ENCODE data around the gene KLF16. TPM values are rescaled to one million over a fixed set of nuclear protein-coding genes. Genes with fewer than 3 reads are reported as not detected.

The KLF16 gene
- total and polyA plus RNA-seq, 2 donors from 2014 or later, result 10.4 to 22.2 TPM

DNA sequence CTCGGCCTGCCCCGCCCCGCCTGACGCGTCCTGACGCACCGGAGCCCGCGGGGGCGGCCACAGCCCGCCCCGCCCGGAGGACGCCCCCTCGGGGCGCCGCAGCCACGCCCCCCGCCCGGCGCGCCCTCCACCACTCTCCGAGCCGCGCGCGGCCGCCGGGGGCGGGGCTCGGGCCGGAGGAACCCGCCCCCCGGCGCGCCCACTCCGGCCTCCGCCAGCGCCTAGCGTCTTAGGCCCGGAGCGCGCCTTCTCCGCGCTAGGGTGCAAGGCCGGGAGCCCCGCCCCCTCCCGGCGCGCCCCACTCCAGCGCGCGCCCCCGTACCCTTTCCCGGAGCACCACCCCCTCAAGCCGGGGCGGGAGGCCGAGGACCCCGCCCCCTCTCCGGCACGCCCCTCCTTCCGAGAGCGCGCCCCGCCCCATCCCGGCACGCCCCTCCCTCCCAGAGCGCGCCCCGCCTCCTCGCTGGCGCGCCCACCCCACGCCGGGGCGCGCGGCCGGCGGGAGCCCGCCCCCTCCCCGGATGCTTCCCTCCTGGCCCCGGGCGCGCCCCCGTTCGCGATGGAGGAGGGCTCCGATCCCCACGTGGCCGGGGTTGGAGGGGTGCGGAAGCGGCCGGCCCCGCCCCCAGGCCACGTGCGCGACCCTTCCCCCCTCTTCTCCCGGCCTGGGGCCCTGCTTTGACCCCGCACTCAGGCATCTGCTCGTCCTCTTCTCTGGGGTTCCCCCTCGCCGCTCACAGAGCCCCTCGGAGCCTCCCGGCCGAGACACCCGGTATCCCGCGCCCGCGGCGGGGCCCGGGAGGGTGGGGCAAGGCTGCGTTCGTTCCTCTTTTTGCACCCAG lies 480 bp upstream of the KLF16 start:
- FAIRE-seq, result no peak
- TF ChIP-seq, protein P1, sequence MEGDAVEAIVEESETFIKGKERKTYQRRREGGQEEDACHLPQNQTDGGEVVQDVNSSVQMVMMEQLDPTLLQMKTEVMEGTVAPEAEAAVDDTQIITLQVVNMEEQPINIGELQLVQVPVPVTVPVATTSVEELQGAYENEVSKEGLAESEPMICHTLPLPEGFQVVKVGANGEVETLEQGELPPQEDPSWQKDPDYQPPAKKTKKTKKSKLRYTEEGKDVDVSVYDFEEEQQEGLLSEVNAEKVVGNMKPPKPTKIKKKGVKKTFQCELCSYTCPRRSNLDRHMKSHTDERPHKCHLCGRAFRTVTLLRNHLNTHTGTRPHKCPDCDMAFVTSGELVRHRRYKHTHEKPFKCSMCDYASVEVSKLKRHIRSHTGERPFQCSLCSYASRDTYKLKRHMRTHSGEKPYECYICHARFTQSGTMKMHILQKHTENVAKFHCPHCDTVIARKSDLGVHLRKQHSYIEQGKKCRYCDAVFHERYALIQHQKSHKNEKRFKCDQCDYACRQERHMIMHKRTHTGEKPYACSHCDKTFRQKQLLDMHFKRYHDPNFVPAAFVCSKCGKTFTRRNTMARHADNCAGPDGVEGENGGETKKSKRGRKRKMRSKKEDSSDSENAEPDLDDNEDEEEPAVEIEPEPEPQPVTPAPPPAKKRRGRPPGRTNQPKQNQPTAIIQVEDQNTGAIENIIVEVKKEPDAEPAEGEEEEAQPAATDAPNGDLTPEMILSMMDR (IDR thresholded peaks at IDR 0.05; ENCODE audit: borderline replicate concordance, extremely low read depth, insufficient read depth), result no peak

DNA sequence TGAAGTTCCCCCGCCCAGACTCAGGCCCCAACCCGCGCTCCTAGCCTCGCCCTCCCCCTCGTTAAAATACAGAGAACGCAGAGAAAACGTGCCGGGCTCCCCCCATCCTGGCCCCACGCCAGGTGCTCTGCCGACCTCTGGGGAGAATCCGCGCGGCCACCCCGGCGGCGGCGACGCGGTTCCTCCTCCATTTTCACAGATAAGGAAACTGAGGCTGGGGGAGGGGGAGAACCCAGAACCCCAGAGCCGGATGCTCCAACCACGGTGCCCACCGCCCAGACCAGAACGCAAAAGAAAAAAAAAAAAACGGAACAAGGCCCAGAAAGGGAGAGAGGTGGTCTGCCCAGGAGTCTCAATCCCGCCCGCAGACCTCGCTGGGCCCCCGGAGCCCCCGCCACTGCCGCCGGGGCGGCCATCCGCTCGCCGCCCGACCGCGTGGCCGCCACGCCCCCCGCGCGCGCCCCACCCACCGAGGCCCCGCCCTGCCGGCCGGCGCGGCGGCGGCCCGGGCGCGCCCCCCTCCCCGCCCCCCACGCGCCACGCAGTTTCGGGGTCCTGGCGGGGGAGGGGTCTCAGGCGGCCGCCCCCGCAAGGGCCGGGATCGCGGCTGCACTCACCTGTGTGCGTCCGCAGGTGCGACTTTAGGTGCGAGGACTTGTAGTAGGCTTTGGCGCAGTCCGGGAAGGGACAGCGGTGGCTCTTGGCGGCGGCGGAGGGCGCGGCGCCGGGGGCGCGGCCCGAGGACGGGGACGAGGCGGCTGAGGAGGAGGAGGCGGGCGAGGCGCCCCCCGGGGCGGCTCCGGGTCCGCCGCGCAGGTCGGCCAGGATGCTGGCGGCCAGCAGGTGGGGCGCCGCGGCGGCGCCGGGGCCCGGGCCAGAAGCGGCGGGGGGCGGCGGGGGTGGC lies 703 bp downstream of the KLF16 start:
- peak overlapping the region in 1 of 2 donors; percentile 51 for H3K27ac ChIP-seq (ENCODE audit: low read depth in 2 of 2, low read length in 2 of 2)
- H3K4me1 ChIP-seq (ENCODE audit: control insufficient read depth in 2 of 3, insufficient read depth in 2 of 3, low read depth in 1 of 3, low read length in 3 of 3), result peaks cover 0 to 27% (median 15%) of the 10 kb centered on the region in 3 donors
- TF ChIP-seq, protein P1 (IDR thresholded peaks at IDR 0.05; ENCODE audit: borderline replicate concordance, extremely low read depth, insufficient read depth), result no peak
- peak overlapping the region in 1 of 3 donors; percentile 46 for H3K9ac ChIP-seq (ENCODE audit: low read length in 3 of 3)
- H3K4me3 ChIP-seq (ENCODE audit: low read length in 3 of 3), result peak overlapping the region in 2 of 3 donors; percentile 55 to 69
- intact Hi-C loops (cut with DNase I), result no loop called here
- DNase-seq (peak in 3 of 5 donors; percentile 59 to 88 (median 84)), FAIRE-seq (no peak)
- no peaks in the 10 kb centered on the region for H3K9me3 ChIP-seq (ENCODE audit: control insufficient read depth in 2 of 3, insufficient read depth in 1 of 3, low read length in 3 of 3)
- no peaks in the 10 kb centered on the region for H3K36me3 ChIP-seq (ENCODE audit: control insufficient read depth in 2 of 3, insufficient read depth in 3 of 3, low read length in 3 of 3)
- H3K27me3 ChIP-seq (ENCODE audit: control insufficient read depth, insufficient read depth, low read length), result no peaks in the 10 kb centered on the region

More for the DNA sequence above, 480 bp upstream of the KLF16 start:
- peak overlapping the region; percentile 38 to 60 (median 48) for H3K4me3 ChIP-seq (ENCODE audit: low read length in 3 of 3)
- H3K36me3 ChIP-seq (ENCODE audit: control insufficient read depth in 2 of 3, insufficient read depth in 3 of 3, low read length in 3 of 3), result no peaks in the 10 kb centered on the region
- no peaks in the 10 kb centered on the region for H3K27me3 ChIP-seq (ENCODE audit: control insufficient read depth, insufficient read depth, low read length)
- peak overlapping the region in 1 of 3 donors; percentile 58 for H3K9ac ChIP-seq (ENCODE audit: low read length in 3 of 3)
- H3K9me3 ChIP-seq (ENCODE audit: control insufficient read depth in 2 of 3, insufficient read depth in 1 of 3, low read length in 3 of 3), result no peaks in the 10 kb centered on the region
- intact Hi-C loops (cut with DNase I), result no loop called here
- H3K27ac ChIP-seq (ENCODE audit: low read depth in 2 of 2, low read length in 2 of 2), result peak overlapping the region; percentile 74 to 88
- peak; percentile 92 to 97 (median 95) for DNase-seq
- H3K4me1 ChIP-seq (ENCODE audit: control insufficient read depth in 2 of 3, insufficient read depth in 2 of 3, low read depth in 1 of 3, low read length in 3 of 3), result peaks cover 0 to 20% (median 7%) of the 10 kb centered on the region in 3 donors

DNA sequence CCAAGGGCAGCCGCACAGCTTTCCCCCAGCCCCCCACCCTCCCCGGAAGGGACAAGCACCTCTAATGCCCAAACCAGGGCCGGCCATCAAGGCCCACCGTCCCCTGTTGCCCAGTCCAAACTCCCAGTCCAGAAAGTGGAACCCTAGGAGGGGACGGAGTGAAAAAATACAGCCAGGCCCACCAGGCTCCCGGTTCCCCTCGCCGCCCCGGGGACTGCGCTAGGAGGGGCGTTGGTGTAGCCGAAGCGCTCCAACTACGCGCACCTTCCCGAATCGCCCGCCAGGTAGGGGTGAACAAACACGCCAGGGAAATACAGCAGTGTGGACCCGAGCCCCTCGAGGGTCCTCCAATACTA lies 1.3 kb downstream of the KLF16 start:
- Histone ChIP-seq H3K27me3 (ENCODE audit: control insufficient read depth, insufficient read depth, low read length) (no peaks in the 10 kb centered on the region), H3K27ac (ENCODE audit: low read depth in 2 of 2, low read length in 2 of 2) (peak overlapping the region in 1 of 2 donors; percentile 51)
- FAIRE-seq, result no peak

More for the DNA sequence above, 1.3 kb downstream of the KLF16 start:
- Histone ChIP-seq H3K9ac (ENCODE audit: low read length in 3 of 3) (peak overlapping the region in 2 of 3 donors; percentile 6 to 46), H3K4me1 (ENCODE audit: control insufficient read depth in 2 of 3, insufficient read depth in 2 of 3, low read depth in 1 of 3, low read length in 3 of 3) (peaks cover 0 to 29% (median 16%) of the 10 kb centered on the region in 3 donors), H3K36me3 (ENCODE audit: control insufficient read depth in 2 of 3, insufficient read depth in 3 of 3, low read length in 3 of 3) (no peaks in the 10 kb centered on the region), H3K4me3 (ENCODE audit: low read length in 3 of 3) (peak overlapping the region in 2 of 3 donors; percentile 50 to 69), H3K9me3 (ENCODE audit: control insufficient read depth in 2 of 3, insufficient read depth in 1 of 3, low read length in 3 of 3) (no peaks in the 10 kb centered on the region)
- DNase-seq, result peak in 2 of 5 donors; percentile 70 to 86
- intact Hi-C loops (cut with DNase I), result no loop called here
- TF ChIP-seq, protein P1 (IDR thresholded peaks at IDR 0.05; ENCODE audit: borderline replicate concordance, extremely low read depth, insufficient read depth), result no peak

All from kidney (tissue), 14 donors.